HG03565 (cell line): ENCODE measurements around the gene MAGI2.
A peak's percentile ranks its signal among the peaks of the same experiment; 100 is the strongest.

Source experiments
- ATAC-seq: cut with Tn5 transposase; IDR thresholded peaks from one replicate; pipeline ENCODE4 v1.9.1; 2021; ENCODE audit warnings: mild to moderate bottlenecking, moderate library complexity; ENCODE audit not compliant: unreplicated experiment

The MAGI2 gene

DNA sequence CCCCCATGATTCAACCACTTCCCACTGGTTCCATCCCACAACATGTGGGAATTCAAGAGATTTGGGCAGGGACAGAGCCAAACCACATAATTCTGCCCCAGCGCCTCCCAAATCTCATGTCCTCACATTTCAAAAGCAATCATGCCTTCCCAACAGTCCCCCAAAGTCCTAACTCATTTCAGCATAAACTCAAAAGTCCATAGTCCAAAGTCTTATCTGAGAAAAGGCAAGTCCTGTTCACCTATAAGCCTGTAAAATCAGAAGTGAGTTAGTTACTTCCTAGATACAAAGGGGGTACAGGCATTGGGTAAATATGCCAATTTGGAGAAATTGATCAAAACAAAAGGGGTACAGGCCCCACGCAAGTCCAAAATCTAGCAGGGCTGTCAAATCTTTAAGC, 272.9 kb downstream of the MAGI2 start:
- ATAC-seq = no peak

DNA sequence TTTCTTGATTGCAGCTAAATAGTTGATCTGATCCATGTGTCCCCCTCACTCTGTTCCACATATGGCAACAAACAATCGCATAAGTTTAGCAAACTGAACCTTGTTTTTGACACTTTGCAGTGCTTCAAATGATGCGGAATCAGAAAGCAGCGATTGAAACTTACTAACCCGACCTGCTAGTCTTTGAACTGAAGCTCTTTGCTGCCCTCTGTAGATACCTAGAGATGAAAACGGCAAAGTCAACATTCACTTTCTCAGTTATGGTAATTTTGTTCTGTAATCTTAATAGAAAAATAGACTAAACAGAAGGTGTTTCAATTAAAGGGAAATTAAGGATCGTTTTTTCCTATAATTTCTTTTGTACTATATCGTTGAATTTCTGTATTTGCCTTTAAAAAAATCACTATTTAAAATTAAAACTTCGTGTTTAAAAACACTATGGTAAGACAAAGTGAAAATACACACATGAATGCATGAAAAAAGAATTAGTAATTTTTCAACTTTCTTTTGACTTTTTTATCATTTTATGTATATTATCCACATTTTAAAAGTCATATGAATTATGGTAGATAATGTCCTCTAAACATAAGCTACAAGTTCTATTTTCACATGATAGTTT, 276.5 kb downstream of the MAGI2 start:
- ATAC-seq = peak; percentile 53

DNA sequence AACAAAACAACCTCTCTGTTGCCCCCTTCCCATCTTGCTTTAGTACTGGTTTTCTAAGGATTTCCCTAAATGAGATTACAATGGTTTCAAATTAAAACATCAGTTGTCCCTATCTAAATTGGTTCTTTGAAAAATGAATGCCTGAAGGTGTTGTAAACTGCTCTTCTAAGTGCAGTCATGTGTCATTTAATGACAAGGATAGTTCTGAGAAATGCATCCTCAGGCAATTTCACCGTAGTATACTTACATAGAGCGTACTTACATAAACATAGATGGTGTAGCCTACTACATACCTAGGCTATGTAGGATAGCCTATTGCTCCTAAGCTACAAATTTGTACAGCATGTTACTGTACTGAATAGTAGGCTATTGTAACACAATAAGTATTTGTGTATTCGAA, 278.1 kb downstream of the MAGI2 start:
- ATAC-seq = no peak

DNA sequence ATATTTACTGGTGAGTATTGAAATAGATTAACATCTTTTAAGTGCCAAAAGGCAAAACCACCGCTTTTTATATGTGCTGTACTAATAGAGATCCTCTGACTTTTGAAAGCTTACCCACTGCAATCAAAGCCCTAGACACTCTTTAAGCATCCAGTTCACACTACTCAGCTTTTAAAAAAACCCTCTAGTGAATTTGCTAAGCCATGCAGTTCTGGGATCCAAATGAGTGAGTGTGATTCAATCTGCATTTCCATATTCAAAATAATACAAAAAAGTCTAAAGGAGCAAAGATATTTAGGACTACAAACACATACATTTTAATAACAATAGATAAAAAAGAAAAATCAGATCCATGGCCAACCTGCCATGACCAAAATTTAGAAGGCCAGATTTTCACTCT, 288.2 kb downstream of the MAGI2 start:
- no peak for ATAC-seq

DNA sequence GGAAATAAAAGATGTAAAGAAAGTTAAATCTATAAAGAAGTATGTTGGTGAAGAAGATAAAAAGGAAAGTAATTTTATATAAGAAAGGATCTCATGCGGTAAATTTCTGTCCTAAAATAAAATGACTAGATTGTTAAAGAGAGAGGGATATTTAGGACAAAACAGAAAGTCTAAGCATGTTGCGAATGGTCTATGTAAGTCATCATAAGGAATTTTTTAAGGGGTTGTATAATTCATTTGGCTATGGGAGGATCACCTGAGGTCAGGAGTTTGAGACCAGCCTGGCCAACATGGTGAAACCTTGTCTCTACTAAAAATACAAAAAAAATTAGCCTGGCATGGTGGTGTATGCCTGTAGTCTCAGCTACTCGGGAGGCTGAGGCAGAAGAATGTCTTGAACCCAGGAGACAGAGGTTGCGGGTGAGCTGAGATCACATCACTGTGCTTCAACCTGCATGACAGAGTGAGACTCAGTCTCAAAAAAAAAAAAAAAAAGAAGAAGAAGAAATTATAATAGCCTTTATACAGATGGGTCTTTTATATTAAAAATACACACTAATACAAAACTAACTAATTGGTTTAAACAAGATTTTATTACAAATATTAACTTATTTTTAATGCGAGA, 294.3 kb downstream of the MAGI2 start:
- no peak for ATAC-seq

DNA sequence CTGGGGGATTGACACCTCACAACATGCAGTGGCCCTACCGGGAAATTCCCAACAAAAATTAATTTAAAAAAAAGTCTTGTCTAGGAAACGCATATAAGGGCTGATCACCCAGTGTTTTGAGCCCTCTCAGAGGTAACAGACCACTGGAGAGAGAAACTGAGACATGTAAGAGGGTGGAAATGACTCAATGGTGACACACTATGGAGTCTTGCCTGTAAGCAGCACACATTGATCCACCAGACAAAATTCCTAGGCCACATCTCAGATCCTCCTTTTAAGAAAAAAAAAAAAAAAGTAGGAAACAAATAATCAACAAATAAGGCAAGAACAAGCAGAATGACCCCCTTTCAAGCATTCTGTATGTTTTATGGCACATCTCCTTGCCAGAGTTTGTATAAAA, 296.2 kb downstream of the MAGI2 start:
- ATAC-seq = no peak

DNA sequence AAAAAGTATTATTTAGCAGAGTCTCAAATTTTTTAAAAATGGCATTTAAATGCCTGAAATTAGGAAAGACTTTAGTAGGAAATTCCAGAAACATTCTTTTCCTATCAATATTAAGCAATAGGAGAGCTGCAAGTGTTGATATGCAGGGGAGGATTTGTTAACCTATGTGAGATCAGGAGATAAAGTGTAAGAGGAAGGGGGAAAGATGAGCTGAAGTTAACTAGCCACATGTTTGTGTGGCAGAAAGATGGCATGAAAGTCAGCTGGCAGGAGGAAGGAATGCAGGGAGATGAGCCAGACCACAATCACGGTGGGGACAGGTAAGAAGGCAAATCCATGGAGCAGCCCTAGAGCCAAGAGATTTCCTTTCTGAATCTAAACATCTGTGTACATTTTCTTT, 303.6 kb downstream of the MAGI2 start:
- ATAC-seq = no peak

DNA sequence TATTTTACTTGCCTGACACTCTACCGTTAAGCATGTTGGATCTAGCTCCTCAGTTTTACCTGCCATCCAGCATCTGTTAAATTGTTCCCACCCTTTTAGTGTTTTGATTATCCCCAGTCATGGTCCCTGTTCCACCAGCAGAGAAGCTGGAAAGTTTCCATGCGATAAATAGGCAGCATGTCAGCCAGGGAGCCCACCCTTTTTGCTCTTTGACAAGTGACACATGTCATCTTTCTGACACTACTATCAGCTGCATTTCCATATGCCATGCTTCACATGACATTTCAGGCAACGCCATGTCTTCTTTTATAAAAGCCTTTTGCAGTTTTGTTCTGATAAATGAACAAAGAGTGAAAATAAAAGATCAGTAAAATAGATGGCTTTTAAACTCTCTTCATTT, 310.8 kb downstream of the MAGI2 start:
- ATAC-seq = no peak

DNA sequence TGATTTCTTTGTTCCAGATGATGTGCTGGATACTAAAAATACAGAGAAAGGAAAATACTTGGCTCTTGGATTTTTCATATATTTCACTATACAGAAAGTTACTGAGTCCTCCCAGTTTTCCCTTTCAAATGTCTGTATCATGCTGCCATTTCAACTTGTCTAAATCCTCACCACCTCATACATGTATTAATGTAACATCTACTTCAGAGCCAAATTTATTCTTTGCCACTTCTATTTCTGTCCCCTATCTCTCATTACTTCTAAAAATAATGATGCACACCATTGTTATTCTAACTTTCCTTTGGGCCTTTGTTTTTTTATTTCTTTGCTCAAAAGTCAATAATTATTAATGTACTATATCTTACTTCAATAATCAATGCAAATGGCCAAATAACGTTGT, 312.2 kb downstream of the MAGI2 start:
- no peak for ATAC-seq

DNA sequence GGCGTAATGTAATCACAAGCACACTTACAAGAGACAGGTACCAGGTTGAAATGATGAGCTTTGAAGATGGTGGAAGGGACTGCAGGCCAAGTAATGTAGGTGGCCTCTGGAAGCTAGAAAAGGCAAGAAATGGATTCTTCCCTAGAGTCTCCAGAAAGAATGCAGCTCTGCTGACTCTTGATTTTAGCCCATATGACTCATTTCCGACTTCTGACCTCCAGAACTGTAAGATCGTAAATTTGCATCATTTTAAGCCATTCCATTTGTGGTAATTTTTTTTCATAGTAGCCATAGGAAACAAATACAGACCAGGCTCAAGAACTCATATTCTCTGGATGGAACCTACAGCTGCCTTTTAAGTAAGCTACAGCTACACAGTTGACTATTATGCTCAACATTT, 315.5 kb downstream of the MAGI2 start:
- ATAC-seq = no peak

DNA sequence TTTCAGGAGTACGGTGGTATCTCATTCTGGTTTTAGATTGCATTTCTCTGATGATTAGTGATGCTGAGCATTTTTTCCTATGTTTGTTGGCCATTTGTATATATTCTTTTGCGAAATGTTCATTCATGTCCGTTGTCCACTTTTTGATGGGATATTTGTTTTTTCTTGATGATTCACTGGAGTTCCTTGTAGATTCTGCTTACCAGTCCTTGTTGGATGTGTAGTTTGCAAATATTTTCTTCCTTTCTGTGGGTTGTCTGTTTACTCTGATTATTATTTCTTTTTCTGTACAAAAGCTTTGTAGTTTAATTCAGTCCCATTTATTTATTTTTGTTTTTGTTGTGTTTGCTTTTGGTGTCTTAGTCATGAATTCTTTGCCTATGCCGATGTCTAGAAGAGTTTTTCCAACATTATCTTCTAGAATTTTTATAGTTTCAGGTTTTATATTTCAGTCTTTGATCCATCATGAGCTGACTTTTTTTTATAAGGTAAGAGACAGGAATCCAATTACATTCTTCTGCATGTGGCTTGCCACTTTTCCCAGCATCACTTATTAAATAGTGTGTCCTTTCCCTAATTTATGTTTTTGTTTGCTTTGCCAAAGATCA, 320.5 kb downstream of the MAGI2 start:
- ATAC-seq = no peak

DNA sequence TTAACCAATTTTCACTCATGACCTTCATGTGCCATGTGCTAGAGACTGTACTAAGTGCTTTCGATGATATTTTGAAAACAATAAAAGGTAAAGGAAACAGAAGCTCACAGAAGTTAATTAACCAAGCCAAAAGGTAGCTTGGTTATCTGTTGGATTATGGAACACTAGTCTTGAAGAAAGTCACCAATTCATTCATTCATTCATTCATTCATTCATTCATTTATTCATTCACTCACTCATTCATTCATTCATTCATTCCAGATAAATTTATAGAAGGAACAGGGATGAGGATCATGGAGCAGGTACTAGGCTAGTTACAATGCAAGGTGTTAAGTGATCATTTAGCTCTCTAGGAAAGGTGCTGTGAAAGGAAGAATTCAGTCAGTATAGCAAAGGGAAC, 322.8 kb downstream of the MAGI2 start:
- ATAC-seq = no peak

DNA sequence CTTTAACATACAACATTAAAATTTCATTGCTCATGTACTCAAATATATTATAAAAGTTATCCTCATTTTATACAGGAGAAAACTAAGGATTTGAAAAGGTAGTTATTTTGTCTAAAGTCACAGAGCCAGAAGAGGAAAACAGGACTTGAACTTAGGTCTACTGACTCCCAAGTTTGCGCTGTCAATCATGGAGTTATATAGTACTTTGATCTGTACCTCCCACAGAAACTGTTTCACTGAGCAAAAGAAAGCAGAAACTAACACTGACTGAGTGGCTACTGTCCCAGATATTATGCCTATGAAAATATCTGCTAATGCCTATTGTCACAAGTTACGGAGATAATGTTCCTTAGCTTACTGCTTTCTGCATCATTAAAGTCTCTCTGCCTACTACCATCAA, 329.1 kb downstream of the MAGI2 start:
- ATAC-seq = no peak

DNA sequence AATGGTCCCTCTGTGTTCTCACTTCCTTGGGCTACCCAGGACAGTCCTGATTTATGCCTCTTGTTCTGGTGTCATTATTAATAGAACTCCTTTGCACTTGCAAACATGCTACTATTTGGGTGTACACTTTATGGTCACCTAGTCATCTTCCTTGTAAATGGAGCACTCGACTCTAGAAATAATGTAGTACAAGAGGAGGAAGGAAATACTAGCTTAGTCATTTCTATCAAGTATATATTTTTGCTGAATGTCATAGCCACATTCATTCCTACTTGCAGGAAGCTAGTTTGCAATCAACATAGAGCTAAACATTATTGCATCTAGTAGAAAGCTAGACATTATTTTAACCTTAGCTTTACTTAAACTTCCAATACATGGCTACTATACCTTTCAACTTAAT, 335.3 kb downstream of the MAGI2 start:
- no peak for ATAC-seq

DNA sequence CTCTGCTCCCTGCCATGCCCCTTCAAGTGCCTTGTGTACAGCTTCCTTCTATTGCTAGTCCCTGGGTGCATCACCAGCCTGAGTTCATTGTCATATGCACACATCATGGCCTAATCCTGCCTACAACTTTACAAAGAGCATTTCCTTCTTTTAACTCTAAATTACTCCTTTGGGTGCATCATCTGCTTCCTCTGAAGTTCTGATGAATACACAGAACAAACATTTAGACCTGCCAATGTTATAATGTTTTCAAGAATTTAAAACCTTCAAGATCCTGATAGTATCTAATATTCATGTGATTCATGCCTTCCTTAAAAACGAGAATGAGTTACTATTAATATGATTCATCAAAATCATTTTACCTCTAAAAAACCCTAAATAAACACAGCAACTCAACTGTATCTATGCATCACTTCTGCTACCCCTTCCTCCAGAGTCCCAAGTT, 357.1 kb downstream of the MAGI2 start:
- ATAC-seq = no peak

DNA sequence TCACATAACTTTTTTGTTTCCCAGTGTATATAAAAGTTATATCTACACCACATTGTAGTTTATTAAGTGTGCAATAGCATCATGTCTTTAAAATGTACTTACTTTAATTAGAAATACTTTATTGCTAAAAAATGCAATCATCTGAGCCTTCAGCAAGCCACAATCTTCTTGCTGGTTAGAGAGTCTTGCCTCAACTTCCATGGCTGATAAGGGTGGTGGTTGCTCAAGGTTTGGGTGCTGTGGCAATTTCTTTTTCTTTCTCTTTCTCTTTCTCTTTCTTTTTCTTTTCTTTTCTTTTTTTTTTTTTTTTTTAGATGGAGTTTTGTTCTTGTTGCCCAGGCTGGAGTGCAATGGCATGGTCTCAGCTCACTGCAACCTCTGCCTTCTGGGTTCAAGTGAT, 360.0 kb downstream of the MAGI2 start:
- no peak for ATAC-seq

DNA sequence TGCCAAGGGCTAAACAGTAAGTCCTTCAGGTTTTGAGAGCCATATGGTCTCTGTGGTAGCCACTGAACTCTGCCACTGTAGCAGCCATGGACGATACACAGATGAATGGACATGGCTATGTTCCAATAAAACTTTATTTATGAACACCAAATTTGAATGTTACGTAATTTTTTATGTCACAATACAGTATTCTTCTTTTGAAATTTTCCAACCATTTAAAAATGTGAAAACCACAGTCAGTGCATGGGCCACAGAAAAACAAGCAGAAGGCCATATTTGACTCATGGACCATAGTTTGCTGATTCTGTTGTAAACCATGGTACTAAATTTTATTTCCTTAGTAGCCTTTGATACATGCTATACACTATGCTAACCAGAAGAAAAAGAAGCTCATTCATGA, 361.8 kb downstream of the MAGI2 start:
- ATAC-seq = no peak

DNA sequence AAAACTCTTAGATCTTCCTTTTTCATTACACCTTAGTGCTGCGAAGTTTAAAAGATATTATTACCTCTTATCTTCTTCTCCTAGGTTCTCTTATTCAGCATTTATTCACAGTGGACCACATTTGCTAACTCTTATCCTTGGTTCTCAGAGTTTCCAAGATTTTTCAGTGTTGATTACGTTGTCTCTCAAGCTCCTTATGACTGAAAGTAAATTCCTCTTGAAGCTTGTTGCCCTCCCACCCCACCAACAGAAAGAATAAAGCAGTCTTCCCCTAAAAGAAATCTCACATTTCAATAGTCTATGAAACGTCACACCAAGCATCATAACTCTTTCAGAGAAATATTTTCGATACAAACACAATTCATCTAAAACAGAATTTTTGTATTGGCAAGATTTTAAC, 362.5 kb downstream of the MAGI2 start:
- ATAC-seq = no peak

DNA sequence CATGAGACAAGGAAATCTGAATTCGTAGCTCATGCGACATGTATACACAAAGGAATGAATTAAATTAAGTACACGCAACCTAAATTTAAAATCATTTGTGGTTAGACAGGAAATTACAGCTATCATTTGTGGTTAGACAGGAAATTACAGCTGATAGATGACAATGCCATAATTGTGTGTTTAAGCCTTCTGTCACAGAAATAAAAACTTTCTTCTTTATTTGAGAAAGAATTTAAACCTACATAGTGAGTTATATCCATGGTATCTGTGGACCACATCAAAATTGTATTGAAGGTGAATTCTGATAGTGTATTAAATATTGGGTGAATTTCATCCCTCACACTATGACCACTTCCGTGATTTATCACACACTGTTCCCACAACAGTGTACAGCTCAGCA, 362.9 kb downstream of the MAGI2 start:
- ATAC-seq = no peak

DNA sequence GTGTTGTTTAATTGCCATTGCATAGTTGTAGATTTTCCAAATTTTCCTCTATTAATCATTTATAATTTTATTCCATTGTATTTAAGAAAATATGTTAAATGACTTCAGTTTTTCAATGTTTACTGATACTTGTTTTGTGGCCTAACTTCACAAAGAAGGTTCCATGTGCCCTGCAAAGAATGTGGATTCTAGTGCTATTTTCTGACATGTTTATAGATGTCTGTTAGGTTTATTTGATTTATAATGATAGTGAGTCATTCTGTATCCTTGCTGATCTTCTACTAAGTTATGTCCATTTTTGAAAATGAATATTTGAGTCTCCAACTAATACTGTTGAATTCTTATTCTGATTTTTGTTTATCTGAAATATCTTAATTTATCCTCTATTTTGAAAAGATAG, 369.0 kb downstream of the MAGI2 start:
- no peak for ATAC-seq

DNA sequence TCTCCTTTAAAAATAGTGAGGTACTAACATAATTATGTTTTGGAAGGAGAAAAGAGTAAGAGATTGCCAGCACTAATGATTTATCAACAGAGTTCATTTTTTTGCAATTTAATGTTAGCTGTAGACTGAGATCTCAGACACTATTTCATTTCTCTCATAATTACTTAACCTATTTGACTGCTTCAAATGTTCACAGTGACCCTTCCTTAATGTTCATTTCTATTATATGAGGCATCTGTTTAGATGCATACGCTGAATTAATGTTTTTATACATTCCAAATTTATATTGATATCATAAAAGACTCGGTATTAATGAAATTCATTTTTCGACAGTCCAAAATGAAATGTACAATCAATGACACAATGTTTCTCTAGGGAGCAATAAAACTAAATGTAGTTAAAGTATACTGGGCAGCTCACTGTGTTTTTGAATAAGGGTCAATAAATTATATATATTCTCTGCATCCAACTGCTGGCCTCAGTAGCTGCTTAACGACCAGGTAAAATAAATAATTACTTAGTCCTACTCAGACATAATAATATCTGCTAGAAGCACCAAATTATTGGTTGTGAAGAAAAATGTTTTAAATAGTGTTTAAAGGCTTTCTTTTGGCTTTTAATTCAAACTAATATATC, 373.4 kb downstream of the MAGI2 start:
- ATAC-seq = no peak

DNA sequence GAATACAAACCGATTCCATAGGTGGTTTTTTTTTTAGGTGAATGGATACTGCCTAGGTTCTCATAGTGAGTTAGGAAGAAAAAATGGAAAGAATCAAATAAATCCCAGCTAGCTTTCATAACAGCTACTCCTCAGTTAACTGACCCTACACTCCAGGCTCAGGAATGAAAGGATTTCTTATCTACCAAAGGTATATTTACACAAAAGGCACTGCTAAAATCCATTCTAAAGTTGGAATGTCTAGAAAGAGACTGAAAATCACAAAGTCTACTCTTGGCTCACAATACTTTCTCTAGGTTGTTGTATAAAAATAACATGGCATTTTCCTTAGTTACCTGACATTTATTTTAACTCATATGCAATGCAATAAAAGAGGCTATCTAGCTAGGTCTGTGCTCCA, 375.2 kb downstream of the MAGI2 start:
- no peak for ATAC-seq
